LNCaP clone FGC (cell line): ENCODE results near the gene LCN1.

Experiments
- DNase-seq: peaks from one replicate; pipeline ENCODE4 v3.0.0-alpha.2; 2011; ENCODE audit warnings: low read depth
- H3K4me3 ChIP-seq: 2 replicates; pipeline ENCODE4 v1.5.1; 2011; ENCODE audit warnings: mild to moderate bottlenecking, low read depth, low read length, control low read depth
- TF ChIP-seq, protein P1 (sequence below): IDR thresholded peaks from 2 replicates; pipeline ENCODE4 v1.5.1; 2012; ENCODE audit warnings: mild to moderate bottlenecking; ENCODE audit not compliant: control insufficient read depth, insufficient read depth; ENCODE audit errors: extremely low read depth

Gene LCN1

DNA sequence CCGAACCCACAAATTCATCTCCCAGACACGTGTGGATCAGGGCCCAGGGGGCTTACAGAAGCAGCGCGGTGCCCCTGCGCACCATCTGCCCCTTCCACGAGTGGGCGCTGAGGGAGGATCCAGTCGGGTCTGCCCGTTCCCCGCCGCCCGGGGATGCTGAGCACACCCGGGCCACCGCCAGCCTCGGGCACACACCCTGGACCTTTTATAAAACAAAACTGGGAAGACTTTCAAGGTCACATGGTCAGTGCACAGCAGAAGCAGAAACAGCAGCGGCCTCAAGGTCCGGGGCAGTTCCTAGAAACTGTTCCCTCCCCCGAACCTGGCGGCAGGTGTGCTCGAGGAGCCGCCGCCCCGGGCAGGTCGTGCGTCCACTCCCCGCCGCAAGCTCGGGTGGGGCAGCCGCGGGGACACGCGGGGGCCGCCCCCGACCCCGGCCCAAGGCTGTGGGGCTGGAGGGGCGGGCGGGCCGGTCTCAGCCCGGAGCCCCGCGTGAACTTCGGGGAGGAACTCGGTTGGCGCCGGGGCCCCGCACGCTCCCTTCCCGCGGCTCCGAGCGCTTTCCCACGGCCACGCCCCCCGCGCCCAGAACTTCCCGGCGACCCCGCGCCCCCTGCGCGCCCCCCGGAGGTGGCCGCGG, 42.3 kb upstream of the LCN1 start:
- TF ChIP-seq, protein P1, sequence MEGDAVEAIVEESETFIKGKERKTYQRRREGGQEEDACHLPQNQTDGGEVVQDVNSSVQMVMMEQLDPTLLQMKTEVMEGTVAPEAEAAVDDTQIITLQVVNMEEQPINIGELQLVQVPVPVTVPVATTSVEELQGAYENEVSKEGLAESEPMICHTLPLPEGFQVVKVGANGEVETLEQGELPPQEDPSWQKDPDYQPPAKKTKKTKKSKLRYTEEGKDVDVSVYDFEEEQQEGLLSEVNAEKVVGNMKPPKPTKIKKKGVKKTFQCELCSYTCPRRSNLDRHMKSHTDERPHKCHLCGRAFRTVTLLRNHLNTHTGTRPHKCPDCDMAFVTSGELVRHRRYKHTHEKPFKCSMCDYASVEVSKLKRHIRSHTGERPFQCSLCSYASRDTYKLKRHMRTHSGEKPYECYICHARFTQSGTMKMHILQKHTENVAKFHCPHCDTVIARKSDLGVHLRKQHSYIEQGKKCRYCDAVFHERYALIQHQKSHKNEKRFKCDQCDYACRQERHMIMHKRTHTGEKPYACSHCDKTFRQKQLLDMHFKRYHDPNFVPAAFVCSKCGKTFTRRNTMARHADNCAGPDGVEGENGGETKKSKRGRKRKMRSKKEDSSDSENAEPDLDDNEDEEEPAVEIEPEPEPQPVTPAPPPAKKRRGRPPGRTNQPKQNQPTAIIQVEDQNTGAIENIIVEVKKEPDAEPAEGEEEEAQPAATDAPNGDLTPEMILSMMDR: peak; percentile 33
- H3K4me3 ChIP-seq: peak overlapping the region; percentile 47
- DNase-seq: peak; percentile 68

DNA sequence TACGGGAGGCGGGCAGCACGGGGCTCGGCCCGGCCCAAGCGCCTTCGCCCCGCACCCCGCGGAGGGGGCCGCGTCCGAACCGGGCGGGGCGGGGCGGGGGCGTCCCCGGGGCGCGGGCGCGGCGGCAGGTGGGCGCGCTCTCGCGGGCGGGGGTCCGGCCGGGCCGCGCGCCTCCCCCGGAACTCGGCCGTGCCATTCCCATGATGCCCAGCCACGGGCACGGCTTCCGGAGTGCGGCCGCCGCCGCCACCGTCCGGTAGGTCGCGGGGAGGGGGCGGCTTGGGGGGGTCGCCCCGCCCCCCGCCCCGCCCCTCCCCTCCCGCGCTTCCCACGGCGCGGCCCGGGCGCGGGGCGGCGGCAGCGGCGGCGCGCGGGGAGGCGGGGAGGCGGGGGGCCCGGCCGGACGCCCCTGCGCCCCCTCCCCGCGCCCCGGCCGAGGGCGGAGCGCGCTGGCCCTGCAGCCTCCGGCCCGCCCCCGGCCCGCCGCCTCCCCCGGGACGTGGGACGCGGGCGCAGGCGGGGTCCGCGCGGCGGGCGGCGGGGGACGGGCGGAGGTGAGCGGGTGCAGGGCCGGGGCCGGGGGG, 41.7 kb upstream of the LCN1 start, which contains the start of gene PPP1R26:
TSS of gene PPP1R26 (plus strand) at position 314 of the 584 bp plus-strand sequence. CDS start 4,729 bp downstream, outside the sequence.
- peak within 1 kb of the TSS; percentile 85 for H3K4me3 ChIP-seq
- DNase-seq: no peak
- TF ChIP-seq, protein P1: no peak

DNA sequence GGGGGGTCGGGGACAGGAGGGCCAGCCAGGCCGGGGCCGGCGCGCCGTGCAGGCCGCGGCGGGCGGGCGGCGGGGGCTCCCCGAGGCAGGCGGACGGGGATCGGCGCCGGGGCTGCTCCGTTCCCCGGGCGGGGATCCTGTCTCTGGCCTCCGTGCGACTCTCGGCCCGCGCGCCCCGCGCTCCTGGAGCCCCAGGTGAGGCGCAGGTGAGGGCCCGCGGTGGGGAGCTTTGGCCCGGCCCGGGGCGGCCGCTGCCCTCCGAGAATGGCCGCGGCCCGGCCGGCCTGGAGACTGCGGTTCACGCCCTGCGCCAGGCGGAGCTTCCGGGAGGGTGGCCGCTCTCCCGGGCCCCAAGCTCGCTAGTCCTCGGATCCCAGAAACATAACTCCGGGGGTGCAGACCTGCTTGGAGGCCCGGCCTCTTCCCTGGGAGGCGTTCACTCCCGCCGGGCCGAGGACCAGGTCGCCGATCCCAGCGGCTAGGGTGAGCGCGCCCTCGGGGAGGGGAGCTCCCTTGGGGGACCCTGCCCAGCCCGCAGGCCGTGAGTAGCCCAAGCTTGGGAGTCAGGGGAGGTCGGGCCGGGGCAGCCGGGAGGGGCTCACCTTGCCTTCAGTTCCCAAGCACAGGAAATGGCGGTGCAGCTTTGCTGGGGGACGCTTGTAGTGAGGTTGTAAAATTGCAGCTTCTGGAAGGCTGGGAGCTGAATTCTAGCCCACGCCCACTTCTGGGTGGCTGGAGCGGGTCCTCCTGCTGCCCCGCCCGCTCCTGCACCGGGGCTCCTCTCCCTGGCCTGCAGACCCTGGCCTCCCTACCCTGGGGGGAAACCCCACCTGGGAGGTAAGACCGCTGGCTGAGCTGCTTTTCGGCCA, 40.9 kb upstream of the LCN1 start:
- DNase-seq: no peak
- H3K4me3 ChIP-seq: peak overlapping the region; percentile 85
- TF ChIP-seq, protein P1: no peak

DNA sequence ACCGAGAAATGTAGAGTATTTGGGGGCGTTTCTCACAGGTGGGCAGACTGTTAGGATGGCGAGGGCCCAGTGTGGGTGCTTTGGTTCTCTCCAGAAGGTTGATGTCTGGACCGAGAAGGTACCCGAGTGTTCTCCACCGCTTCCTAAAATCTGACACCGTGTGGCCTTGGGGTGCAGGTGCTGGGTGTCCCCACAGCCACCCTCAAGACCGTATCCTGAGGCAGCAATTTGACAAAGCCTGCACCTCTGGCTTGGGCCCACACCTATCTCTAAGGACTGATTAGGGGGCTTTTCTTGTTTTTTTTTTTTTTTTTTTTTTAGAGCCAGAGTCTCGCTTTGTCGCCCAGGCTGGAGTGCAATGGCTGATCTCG, 40.3 kb upstream of the LCN1 start:
- peak overlapping the region; percentile 85 for H3K4me3 ChIP-seq
- DNase-seq: no peak
- TF ChIP-seq, protein P1: no peak

DNA sequence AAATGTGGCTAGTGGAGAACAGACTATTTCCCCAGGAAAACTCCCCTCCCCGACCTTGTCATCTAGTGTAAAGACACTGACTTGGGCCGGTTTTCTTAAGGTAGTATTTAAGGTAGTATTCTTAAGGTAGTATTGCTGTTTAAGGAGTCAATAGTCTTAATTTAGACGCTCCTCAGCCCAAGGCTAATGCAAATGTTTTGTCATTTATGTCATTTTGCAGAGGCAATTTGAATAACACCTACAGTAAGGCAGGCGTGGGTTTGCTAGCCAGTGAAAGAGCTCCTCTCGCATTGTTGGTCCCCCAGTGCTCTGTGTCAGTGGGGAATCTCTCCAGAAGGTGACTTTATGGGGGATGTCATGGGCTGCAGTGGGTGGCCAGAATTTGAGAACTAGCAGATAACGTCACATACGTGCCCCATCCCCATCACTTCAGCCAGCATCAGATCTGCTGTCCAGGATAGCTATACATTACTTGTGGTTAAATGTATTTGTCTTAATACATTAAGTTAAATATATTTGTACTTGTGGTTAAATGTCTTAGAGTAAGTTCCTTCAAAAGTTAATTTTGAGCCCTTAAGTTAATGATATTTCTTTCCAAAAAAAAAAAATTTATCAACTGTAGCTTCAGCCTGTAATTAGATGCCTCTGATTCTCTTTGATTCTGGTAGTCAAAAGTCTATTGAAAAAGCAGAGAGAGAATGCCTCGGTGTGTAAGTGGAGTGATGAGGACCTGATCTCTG, 39.1 kb upstream of the LCN1 start:
- no peak for DNase-seq
- TF ChIP-seq, protein P1: no peak
- no peak overlapping the region for H3K4me3 ChIP-seq

DNA sequence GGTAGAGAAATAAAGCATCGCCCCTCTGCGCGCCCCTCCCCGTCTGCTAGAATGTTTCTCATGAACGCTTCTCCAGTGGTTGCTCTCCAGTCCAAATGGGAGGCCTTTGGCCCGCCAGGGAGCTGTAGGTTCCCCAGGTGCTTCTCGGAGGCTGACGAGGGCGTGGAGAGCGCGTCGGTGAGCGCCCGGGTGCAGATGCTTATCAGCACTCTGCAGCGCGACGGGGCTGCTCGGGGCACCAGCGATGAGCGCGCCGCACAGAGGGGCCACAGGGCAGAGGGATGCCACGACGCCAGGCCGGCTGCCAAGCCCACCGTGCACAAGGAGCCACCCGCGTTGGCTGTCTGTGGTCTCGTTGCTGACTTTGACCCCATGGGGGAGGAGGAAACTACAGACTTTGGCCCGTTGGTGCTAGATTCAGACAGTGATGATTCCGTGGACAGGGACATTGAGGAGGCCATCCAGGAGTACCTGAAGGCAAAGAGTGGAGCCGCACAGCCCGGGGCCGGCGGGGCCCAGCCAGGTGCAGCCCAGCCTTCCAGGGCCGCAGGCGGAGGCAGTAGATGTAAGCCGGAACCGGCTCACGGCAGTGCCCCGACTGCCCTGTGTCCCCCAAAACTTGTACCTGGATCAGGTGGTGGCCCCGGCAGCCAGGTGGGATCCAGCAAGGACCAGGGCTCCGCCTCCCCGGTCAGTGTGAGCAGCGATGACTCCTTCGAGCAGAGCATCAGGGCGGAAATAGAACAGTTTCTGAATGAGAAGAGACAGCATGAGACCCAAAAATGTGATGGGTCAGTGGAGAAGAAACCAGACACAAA, 36.6 kb upstream of the LCN1 start:
- H3K4me3 ChIP-seq: no peak overlapping the region
- TF ChIP-seq, protein P1: no peak
- no peak for DNase-seq
